Fibroblast of lung (primary cell): Measurements from ENCODE around the gene WDHD1. TPM values are rescaled to one million over a fixed set of nuclear protein-coding genes. Genes with fewer than 3 reads are reported as not detected.
A peak's percentile ranks its signal among the peaks of the same experiment; 100 is the strongest.
"Not testable (repeated sequence)": the region's sequence is repeated elsewhere in the genome, so short reads cannot be mapped to it uniquely, and the experiment has no call there.

ENCODE experiments used
- DNase-seq, 2 donors: peaks; one replicate each; pipeline versions ENCODE4 v3.0.0 to v3.0.0-alpha.2; 2010; ENCODE audit warnings: low read depth in 2 of 2
- H2AFZ ChIP-seq: 2 replicates; pipeline ENCODE4 v1.5.1; 2012; ENCODE audit warnings: low read length, control low read depth, inconsistent platforms
- H3K27ac ChIP-seq: 2 replicates; pipeline ENCODE4 v1.5.1; 2011; ENCODE audit warnings: low read length, control low read depth; ENCODE audit not compliant: insufficient read depth
- H3K27me3 ChIP-seq: 2 replicates; pipeline ENCODE4 v1.5.1; 2011; ENCODE audit warnings: mild to moderate bottlenecking, low read length; ENCODE audit not compliant: control insufficient read depth, insufficient read depth
- H3K36me3 ChIP-seq: 2 replicates; pipeline ENCODE4 v1.5.1; 2011; ENCODE audit warnings: low read length; ENCODE audit not compliant: control insufficient read depth, insufficient read depth
- H3K4me1 ChIP-seq: 2 replicates; pipeline ENCODE4 v1.5.1; 2011; ENCODE audit warnings: low read length; ENCODE audit not compliant: control insufficient read depth, insufficient read depth; ENCODE audit errors: extremely low read depth
- H3K4me2 ChIP-seq: 2 replicates; pipeline ENCODE4 v1.5.1; 2011; ENCODE audit warnings: low read length, control low read depth; ENCODE audit not compliant: insufficient read depth; ENCODE audit errors: extremely low read depth
- H3K4me3 ChIP-seq, 4 experiments: fragments of 200-600 bp in 1 of 4; sonication (generic) in 1 of 4; replicated peaks in 1 of 4; 2 replicates each; pipeline ENCODE4 v1.5.1; 2011 to 2016; ENCODE audit warnings: low read length in 4 of 4, low read depth in 3 of 4, mild to moderate bottlenecking in 3 of 4, control low read depth in 2 of 4, inconsistent platforms in 1 of 4, mixed read lengths in 1 of 4; ENCODE audit not compliant: insufficient read depth in 1 of 4; ENCODE audit errors: control extremely low read depth in 1 of 4
- H3K79me2 ChIP-seq: 2 replicates; pipeline ENCODE4 v1.5.1; 2012; ENCODE audit warnings: mild to moderate bottlenecking, low read length, inconsistent platforms; ENCODE audit not compliant: control insufficient read depth, insufficient read depth
- H3K9ac ChIP-seq: 2 replicates; pipeline ENCODE4 v1.5.1; 2011; ENCODE audit warnings: mild to moderate bottlenecking, low read length, control low read depth; ENCODE audit not compliant: insufficient read depth
- H3K9me3 ChIP-seq: 2 replicates; pipeline ENCODE4 v1.5.1; 2012; ENCODE audit warnings: low read depth, low read length; ENCODE audit not compliant: control insufficient read depth, insufficient read depth
- H4K20me1 ChIP-seq: 2 replicates; pipeline ENCODE4 v1.5.1; 2011; ENCODE audit warnings: low read length; ENCODE audit not compliant: control insufficient read depth, insufficient read depth; ENCODE audit errors: extremely low read depth
- EZH2 ChIP-seq: IDR thresholded peaks from 2 replicates; pipeline ENCODE4 v1.5.1; 2012; ENCODE audit warnings: low read length, control low read depth, mild to moderate bottlenecking; ENCODE audit errors: missing control alignments
- polyA plus RNA-seq, 2 donors: library from polyadenylated mRNA; depleted of rRNA in 1 of 2; stranded (reverse) in 1 of 2; unstranded in 1 of 2; fragments of >200 nt; gene quantifications; 2 replicates each; pipeline ENCODE4 v1.2.1, GENCODE V29; 2011 to 2012; ENCODE audit warnings: missing spikeins in 1 of 2
- total RNA-seq: library from RNA; depleted of rRNA; stranded (reverse); fragments of >200 nt; gene quantifications from 2 replicates; pipeline ENCODE4 v1.2.1, GENCODE V29; 2014
- TF ChIP-seq, protein P1 (sequence below), 2 donors: IDR thresholded peaks in 1 of 2; conservative IDR thresholded peaks in 1 of 2; 1 replicate in 1 of 2; 2 replicates in 1 of 2; pipeline ENCODE4 v1.5.1; 2011 to 2012; ENCODE audit warnings: low read length in 2 of 2, control low read depth in 1 of 2, inconsistent platforms in 1 of 2, low read depth in 1 of 2, mild to moderate bottlenecking in 1 of 2

Gene WDHD1
- total and polyA plus RNA-seq, 2 donors (not counting 1 experiment from before 2014, with no cell fraction given): 7.3 to 8.6 TPM

DNA sequence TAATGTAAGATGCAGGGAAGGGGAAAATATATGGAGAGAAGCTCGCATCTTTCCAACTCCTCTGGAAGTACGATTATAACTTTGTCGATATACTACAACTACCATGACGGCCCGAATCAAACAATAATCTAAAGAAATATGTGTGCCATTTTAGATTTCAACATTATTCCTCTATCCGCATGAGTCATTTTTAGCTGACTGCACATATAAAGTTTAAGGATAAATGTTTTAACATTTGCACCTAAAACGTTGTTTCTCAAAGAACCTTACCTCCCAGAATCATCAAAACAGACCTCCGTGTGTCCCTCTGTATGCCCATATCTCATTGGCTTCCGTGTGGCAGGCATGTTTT is 482 bp downstream of the WDHD1 start:
- Histone ChIP-seq H2AFZ (peak overlapping the region; percentile 94), H3K9me3 (no peaks in the 10 kb centered on the region), H3K4me2 (peak overlapping the region; percentile 97), H3K9ac (peak overlapping the region; percentile 94), H3K79me2 (peaks cover 61% of the 10 kb centered on the region), H4K20me1 (no peaks in the 10 kb centered on the region), H3K27ac (peak overlapping the region; percentile 97), H3K4me1 (peaks cover 4% of the 10 kb centered on the region), H3K4me3 (peak overlapping the region; percentile 86 to 98 (median 94)), H3K27me3 (no peaks in the 10 kb centered on the region), H3K36me3 (no peaks in the 10 kb centered on the region)
- DNase-seq: no peak
- TF ChIP-seq EZH2: no peak
- TF ChIP-seq, protein P1, sequence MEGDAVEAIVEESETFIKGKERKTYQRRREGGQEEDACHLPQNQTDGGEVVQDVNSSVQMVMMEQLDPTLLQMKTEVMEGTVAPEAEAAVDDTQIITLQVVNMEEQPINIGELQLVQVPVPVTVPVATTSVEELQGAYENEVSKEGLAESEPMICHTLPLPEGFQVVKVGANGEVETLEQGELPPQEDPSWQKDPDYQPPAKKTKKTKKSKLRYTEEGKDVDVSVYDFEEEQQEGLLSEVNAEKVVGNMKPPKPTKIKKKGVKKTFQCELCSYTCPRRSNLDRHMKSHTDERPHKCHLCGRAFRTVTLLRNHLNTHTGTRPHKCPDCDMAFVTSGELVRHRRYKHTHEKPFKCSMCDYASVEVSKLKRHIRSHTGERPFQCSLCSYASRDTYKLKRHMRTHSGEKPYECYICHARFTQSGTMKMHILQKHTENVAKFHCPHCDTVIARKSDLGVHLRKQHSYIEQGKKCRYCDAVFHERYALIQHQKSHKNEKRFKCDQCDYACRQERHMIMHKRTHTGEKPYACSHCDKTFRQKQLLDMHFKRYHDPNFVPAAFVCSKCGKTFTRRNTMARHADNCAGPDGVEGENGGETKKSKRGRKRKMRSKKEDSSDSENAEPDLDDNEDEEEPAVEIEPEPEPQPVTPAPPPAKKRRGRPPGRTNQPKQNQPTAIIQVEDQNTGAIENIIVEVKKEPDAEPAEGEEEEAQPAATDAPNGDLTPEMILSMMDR (conservative IDR thresholded peaks at IDR 0.05 in 1 of 2, IDR thresholded peaks at IDR 0.05 in 1 of 2; ENCODE audit: low read depth in 1 of 2, low read length in 2 of 2): no peak

DNA sequence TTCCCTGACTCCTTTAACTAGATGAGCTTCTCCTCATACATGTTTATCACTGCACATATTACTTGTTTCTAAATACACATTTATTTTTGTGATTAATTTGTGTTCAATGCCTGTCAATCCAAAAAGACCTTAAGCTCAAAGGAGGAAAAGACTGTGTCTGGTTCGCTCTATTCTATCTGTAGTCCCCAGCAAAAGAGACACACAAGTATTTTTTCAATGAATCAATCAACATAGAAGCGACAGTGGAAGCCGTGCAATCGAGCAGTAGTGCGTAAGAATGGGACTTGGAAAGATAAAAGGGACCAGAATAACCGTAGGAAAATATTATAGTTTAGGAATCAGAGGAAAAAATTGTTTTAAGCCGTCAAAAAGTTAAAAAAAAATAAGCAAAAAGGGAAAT is 951 bp downstream of the WDHD1 start:
- DNase-seq: no peak
- Histone ChIP-seq H3K9me3 (no peaks in the 10 kb centered on the region), H3K27ac (peak overlapping the region; percentile 97), H3K4me1 (peaks cover 4% of the 10 kb centered on the region), H3K27me3 (no peaks in the 10 kb centered on the region), H3K4me3 (peak overlapping the region; percentile 86 to 98 (median 94)), H3K4me2 (peak overlapping the region; percentile 97), H4K20me1 (no peaks in the 10 kb centered on the region), H3K79me2 (peaks cover 57% of the 10 kb centered on the region), H3K9ac (peak overlapping the region; percentile 94), H3K36me3 (no peaks in the 10 kb centered on the region), H2AFZ (peak overlapping the region; percentile 94)
- TF ChIP-seq, protein P1 (conservative IDR thresholded peaks at IDR 0.05 in 1 of 2, IDR thresholded peaks at IDR 0.05 in 1 of 2; ENCODE audit: low read depth in 1 of 2, low read length in 2 of 2): no peak
- TF ChIP-seq EZH2: no peak

DNA sequence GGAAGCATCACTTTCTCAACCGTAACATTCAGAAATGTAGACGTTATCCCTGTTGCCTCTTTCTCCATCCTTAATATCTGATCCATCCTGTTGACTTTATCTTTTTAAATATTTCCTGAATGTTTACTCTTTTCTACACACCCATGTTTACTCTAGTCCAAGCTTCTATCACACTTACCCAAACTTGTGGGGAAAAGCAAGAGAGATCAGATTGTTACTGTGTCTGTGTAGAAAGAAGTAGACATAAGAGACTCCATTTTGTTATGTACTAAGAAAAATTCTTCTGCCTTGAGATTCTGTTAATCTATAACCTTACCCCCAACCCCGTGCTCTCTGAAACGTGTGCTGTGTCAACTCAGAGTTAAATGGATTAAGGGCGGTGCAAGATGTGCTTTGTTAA is 2.5 kb downstream of the WDHD1 start:
- peaks cover 43% of the 10 kb centered on the region for H3K79me2 ChIP-seq
- not testable (repeated sequence) for H3K36me3 ChIP-seq, H3K27me3 ChIP-seq, H3K4me1 ChIP-seq, H3K9ac ChIP-seq, H3K4me3 ChIP-seq, H3K4me2 ChIP-seq, H3K9me3 ChIP-seq, H4K20me1 ChIP-seq, H3K27ac ChIP-seq, DNase-seq, H2AFZ ChIP-seq
